Measurements from ENCODE around the gene ADAM22. TPM values are rescaled to one million over a fixed set of nuclear protein-coding genes. Genes with fewer than 3 reads are reported as not detected.

ADAM22 gene
- total and polyA plus RNA-seq, 2 experiments from 2014 or later = 2.7 to 18.7 TPM

GRCh38 chr7:88075216-88075615 lies 141.2 kb downstream of the ADAM22 start:
- H3K36me3 Mint-ChIP-seq (ENCODE audit: low read depth) = peaks cover 48% of the 10 kb centered on the region
- H4K20me1 ChIP-seq (replicated peaks; ENCODE audit: insufficient read depth) = no peaks in the 10 kb centered on the region
- no peaks in the 10 kb centered on the region for H3K79me2 ChIP-seq (replicated peaks; ENCODE audit: insufficient read depth)
- peaks cover 4% of the 10 kb centered on the region; the same call in 1 of the 2 replicates for H3K4me1 ChIP-seq (ENCODE audit: insufficient read depth)
- H3K27me3 Mint-ChIP-seq (ENCODE audit: insufficient read depth, low read depth, poor library complexity) = peaks cover 2% of the 10 kb centered on the region
- peaks cover 13% of the 10 kb centered on the region for H3K4me1 Mint-ChIP-seq
- H3F3A ChIP-seq (replicated peaks; ENCODE audit: low read depth) = no peaks in the 10 kb centered on the region
- no peak overlapping the region for H3K4me2 ChIP-seq
- H3K36me3 ChIP-seq (ENCODE audit: insufficient read depth) = peaks cover 7% of the 10 kb centered on the region
- H3K9me3 Mint-ChIP-seq = peaks cover 39% of the 10 kb centered on the region
- no peak overlapping the region for H3K4me3 ChIP-seq
- no peaks in the 10 kb centered on the region for H3K27me3 ChIP-seq (ENCODE audit: insufficient read depth)
- DNase-seq (ENCODE audit: low spot score) (no peak), ATAC-seq (no peak)
- no peak overlapping the region for H3K4me3 Mint-ChIP-seq
- TF ChIP-seq ZNF462 (CRISPR knock-in tag; IDR thresholded peaks at IDR 0.05) (no peak), EZH2phosphoT487 (IDR thresholded peaks at IDR 0.05; ENCODE audit: unreplicated experiment) (no peak), POLR2AphosphoS5 (IDR thresholded peaks at IDR 0.05; ENCODE audit: low read depth) (no peak), ZNF114 (CRISPR knock-in tag; IDR thresholded peaks at IDR 0.05) (no peak), STAT1 (IDR thresholded peaks at IDR 0.05; ENCODE audit: unreplicated experiment) (no peak), JUNB (IDR thresholded peaks at IDR 0.05; ENCODE audit: unreplicated experiment) (no peak), NANOG (IDR thresholded peaks at IDR 0.05; ENCODE audit: borderline replicate concordance) (no peak), ZNF331 (CRISPR knock-in tag; IDR thresholded peaks at IDR 0.05; ENCODE audit: low read depth) (no peak), EZH2 (IDR thresholded peaks at IDR 0.05; ENCODE audit: low read depth, unreplicated experiment) (no peak), CREB1 (CRISPR knock-in tag; IDR thresholded peaks at IDR 0.05; ENCODE audit: low read depth) (no peak), CTCF (conservative IDR thresholded peaks at IDR 0.05; ENCODE audit: low read depth in 2 of 2) (no peak), REST (IDR thresholded peaks at IDR 0.05; ENCODE audit: unreplicated experiment) (no peak), ETS1 (IDR thresholded peaks at IDR 0.05) (no peak)
- H3K9me2 ChIP-seq (ENCODE audit: insufficient read depth) = peaks cover 4% of the 10 kb centered on the region; the same call in 1 of the 2 replicates
- H3K27ac ChIP-seq (ENCODE audit: low read depth) = no peak overlapping the region
- no peak overlapping the region for H2AFZ ChIP-seq
- H3K27ac Mint-ChIP-seq = no peak overlapping the region

Measured in GM23338 (cell line).